Epithelial cell of proximal tubule (primary cell): ENCODE data around the gene ZNF280C. TPM values are rescaled to one million over a fixed set of nuclear protein-coding genes. Genes with fewer than 3 reads are reported as not detected.
A peak's percentile ranks its signal among the peaks of the same experiment; 100 is the strongest.

Source experiments
- DNase-seq: peaks from one replicate; pipeline ENCODE4 v3.0.0-alpha.2; 2011; ENCODE audit warnings: low read depth
- H3K4me3 ChIP-seq: 2 replicates; pipeline ENCODE4 v1.5.1; 2011; ENCODE audit warnings: low read depth, mild to moderate bottlenecking, low read length
- CTCF ChIP-seq: conservative IDR thresholded peaks from 2 replicates; pipeline ENCODE4 v1.5.1; 2012; ENCODE audit warnings: low read depth, mild to moderate bottlenecking, low read length
- total RNA-seq: library from RNA; depleted of rRNA; stranded (reverse); fragments of >200 nt; gene quantifications from 2 replicates; pipeline ENCODE4 v1.2.3, GENCODE V29; 2015

The ZNF280C gene
- total RNA-seq, 1 donor from 2014 or later: 2.8 TPM

DNA sequence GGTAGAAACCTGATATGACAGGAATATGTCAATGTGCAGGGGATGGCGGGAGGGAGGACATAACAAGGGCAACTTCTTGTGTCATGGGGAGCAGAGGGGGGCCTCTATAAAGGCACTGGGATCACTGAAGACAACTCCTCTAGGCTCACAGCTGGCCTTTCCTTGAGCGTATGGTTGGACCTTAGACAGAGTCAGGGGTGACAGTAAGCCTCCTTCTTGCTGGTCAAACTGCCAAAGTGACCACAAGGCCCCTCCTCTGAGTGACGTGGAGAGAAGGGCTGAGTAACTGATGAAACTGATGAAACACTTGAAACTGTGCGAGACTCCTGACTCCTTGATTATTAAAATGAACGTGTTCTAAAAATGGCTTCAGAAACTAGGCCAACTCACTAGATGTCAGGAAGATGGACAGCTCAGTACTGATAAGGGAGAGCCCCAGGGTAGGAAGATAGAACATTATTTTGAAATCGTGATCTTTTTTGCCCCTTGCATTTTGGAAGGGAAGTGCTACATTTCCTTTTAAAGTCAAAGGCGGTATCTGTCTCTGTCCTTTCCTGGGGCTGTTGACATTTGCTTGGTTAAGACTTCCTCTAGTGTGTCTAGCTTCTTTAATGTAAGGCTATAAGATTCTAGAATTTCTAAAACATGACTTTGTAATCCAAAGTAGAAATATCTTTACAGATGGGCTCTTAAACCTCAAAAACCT is 95.4 kb downstream of the ZNF280C start:
- DNase-seq: no peak

DNA sequence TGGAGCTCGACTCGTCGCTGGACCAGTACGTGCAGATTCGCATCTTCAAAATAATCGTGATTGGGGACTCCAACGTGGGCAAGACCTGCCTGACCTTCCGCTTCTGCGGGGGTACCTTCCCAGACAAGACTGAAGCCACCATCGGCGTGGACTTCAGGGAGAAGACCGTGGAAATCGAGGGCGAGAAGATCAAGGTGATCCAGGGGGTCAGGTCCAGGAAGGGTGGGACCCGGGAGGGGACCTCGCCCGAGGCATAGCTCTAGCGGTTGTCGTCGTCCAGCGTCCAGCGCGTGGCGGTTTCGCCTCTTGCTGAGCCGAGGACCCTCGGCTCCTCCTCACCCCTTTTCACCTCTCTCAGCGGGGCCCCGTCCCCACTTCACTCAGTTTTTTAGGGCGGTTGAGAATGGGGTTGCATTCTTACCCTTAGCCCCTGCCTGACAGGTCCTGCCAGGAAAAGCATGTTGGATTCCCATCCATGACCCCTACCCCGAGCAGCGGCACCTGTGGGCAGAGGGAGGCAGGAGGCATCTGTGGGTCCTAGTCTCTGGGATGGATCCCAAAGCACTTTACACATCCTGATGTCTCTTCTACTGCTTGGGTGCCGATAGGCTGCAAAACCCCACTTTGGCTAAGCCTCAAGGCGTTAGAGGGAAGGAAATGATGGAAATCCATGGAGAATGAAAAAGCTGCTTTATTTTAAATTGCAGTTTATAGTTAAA is 96.4 kb downstream of the ZNF280C start:
- DNase-seq: no peak
- no peak for TF ChIP-seq CTCF
- H3K4me3 ChIP-seq: peak overlapping the region; percentile 57

More for the DNA sequence above, 95.4 kb downstream of the ZNF280C start:
- TF ChIP-seq CTCF: no peak
- H3K4me3 ChIP-seq: no peak overlapping the region

- DNase-seq: no peak
- no peak for TF ChIP-seq CTCF
Observed at GRCh38 chrX:130171446-130172126, 97.1 kb downstream of the ZNF280C start, which contains the start of gene RAB33A. Gene RAB33A (plus strand): TSS chrX:130171962. CDS start chrX:130172063, 101 bp downstream.

DNA sequence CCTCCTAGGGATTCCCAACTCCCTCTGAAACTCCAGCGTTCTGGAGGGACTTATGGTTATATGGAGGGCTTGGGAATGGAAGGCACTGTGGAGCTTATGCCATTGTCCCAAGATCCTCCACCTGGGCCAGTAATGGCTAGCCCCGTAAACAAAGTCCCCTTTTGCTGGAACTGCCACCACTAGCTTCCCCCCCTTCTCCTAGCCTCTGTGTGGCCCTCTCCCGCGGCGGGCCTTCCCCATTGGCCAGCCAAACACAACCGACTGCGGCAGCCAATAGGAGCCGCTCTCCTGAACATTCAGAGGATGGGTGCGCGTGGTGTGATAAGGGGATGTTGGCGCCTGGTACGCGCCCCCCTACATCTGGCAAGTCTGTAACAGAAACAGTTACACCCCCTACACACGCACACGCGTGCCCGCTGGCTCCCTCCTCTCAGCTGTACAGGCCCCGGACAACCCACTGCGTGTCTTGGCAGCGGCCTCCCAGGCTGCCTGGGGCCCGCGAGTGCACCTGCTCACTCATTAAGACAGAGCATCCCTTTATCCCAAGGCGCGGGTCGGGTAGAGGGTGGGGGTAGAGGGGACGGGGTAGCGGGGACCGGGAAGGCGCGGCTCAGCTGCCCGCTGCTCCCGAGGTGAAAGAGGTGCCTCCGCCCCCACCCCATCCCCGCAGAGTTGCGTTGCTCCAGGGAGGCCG is 97.8 kb downstream of the ZNF280C start:
- no peak for DNase-seq
- no peak for TF ChIP-seq CTCF
- H3K4me3 ChIP-seq: peak overlapping the region; percentile 57

More at GRCh38 chrX:130171446-130172126, 97.1 kb downstream of the ZNF280C start, which contains the start of gene RAB33A:
- H3K4me3 ChIP-seq: peak within 1 kb of the TSS; percentile 57

DNA sequence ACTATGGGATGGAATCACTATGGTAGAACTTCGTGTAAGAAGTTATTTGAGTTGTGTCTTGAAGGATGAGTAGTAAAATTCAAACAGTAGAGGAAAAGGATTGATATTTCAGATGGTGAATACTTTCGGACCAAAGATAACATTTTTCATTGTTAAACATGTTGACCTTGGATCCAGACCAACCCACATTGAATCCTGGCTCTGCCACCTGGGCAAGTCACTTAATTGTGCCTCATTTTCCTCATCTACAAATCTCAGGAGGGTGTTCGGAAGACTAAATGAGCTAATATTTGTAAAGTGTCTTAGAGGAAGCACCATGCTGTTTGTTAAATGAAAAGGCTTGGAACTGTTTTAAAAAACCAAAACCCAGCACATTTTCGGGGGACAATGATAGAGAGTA is 101.7 kb downstream of the ZNF280C start:
- H3K4me3 ChIP-seq: peak overlapping the region; percentile 78
- DNase-seq: no peak
- no peak for TF ChIP-seq CTCF

GRCh38 chrX:130166503-130166777 is 102.3 kb downstream of the ZNF280C start:
- DNase-seq: no peak
- no peak for TF ChIP-seq CTCF
- H3K4me3 ChIP-seq: peak overlapping the region; percentile 78
